NCI-H446 (cell line): ENCODE results near the gene TMEM163.
"Not testable (repeated sequence)": the region's sequence is repeated elsewhere in the genome, so short reads cannot be mapped to it uniquely, and the experiment has no call there.

Source experiments
- DNase-seq, 2 experiments: peaks; one replicate each; lab custom pipeline; 2025; lab: John Stamatoyannopoulos, UW

Gene TMEM163

GRCh38 chr2:134723742-134724141 is 4.9 kb upstream of the TMEM163 start:
- DNase-seq, result not testable (repeated sequence)

GRCh38 chr2:134722728-134723127 is 3.9 kb upstream of the TMEM163 start:
- no peak for DNase-seq

- no peak for DNase-seq
Observed at GRCh38 chr2:134721596-134721995, 2.8 kb upstream of the TMEM163 start.

GRCh38 chr2:134718023-134718816 is 580 bp downstream of the TMEM163 start:
- DNase-seq, result no peak

GRCh38 chr2:134717286-134718022 is 1.3 kb downstream of the TMEM163 start:
- DNase-seq, result no peak

GRCh38 chr2:134716721-134717243 is 2.0 kb downstream of the TMEM163 start:
- no peak for DNase-seq

- no peak for DNase-seq
Observed at GRCh38 chr2:134715932-134716643, 2.7 kb downstream of the TMEM163 start.

- no peak for DNase-seq
Observed at GRCh38 chr2:134714228-134714627, 4.6 kb downstream of the TMEM163 start.

GRCh38 chr2:134713606-134714005 is 5.2 kb downstream of the TMEM163 start:
- DNase-seq, result no peak

- no peak for DNase-seq
Observed at GRCh38 chr2:134713176-134713575, 5.6 kb downstream of the TMEM163 start.

- no peak for DNase-seq
Observed at GRCh38 chr2:134712736-134713135, 6.1 kb downstream of the TMEM163 start.

GRCh38 chr2:134712299-134712698 is 6.5 kb downstream of the TMEM163 start:
- no peak for DNase-seq

- DNase-seq, result no peak
Observed at GRCh38 chr2:134711692-134712091, 7.1 kb downstream of the TMEM163 start.

- no peak for DNase-seq
Observed at GRCh38 chr2:134707330-134707676, 11.5 kb downstream of the TMEM163 start.

- DNase-seq, result no peak
Observed at GRCh38 chr2:134706587-134707329, 12.0 kb downstream of the TMEM163 start.

- no peak for DNase-seq
Observed at GRCh38 chr2:134705861-134706586, 12.8 kb downstream of the TMEM163 start.

- no peak for DNase-seq
Observed at GRCh38 chr2:134704173-134704572, 14.6 kb downstream of the TMEM163 start.

- DNase-seq, result no peak
Observed at GRCh38 chr2:134703426-134703825, 15.4 kb downstream of the TMEM163 start.

GRCh38 chr2:134700730-134701129 is 18.1 kb downstream of the TMEM163 start:
- no peak for DNase-seq

GRCh38 chr2:134694411-134694810 is 24.4 kb downstream of the TMEM163 start:
- no peak for DNase-seq
